NCI-H460 (cell line): ENCODE measurements around the gene KCNAB1. TPM values are rescaled to one million over a fixed set of nuclear protein-coding genes. Genes with fewer than 3 reads are reported as not detected.

Experiments
- DNase-seq: peaks from one replicate; pipeline ENCODE4 v3.0.0-alpha.2; 2016; ENCODE audit warnings: low read depth; ENCODE audit errors: extremely low read depth
- total RNA-seq: library from RNA; depleted of rRNA; stranded (reverse); fragments of >200 nt; shearing (Covaris generic); gene quantifications from 2 replicates; pipeline ENCODE4 v1.2.3, GENCODE V29; 2014; rRNA removed

KCNAB1 gene
- total RNA-seq, 1 experiment from 2014 or later: not detected

- no peak for DNase-seq
Measured at GRCh38 chr3:156586905-156587759, 466.8 kb downstream of the KCNAB1 start.

- DNase-seq: no peak
Measured at GRCh38 chr3:156587760-156588069, 467.3 kb downstream of the KCNAB1 start.

Other genes with a start within 250 kb of the KCNAB1 start
- gene GMPS, start 249.9 kb upstream of the KCNAB1 start, total RNA-seq: 71.8 and 86.4 TPM in 2 replicates